GM12878 (cell line): ENCODE results near the gene GRIN3A. TPM values are rescaled to one million over a fixed set of nuclear protein-coding genes. Genes with fewer than 3 reads are reported as not detected.

Experiments
- ATAC-seq: fragments of 200-7000 bp; cut with Tn5 transposase; 3 replicates; pipeline ENCODE4 v1.9.1; 2020; ENCODE audit warnings: mild to moderate bottlenecking, moderate library complexity
- Bru-seq: library from RNA; stranded (reverse); fragments of 400-500 nt; gene quantifications from one replicate; lab custom pipeline; 2021; lab: Mats Ljungman, UMichigan
- BruChase-seq, 2 experiments: library from RNA; stranded (reverse); fragments of 400-500 nt; gene quantifications; one replicate each; lab custom pipeline; 2021; lab: Mats Ljungman, UMichigan
- BruUV-seq: library from RNA; stranded (reverse); fragments of 400-500 nt; replicated peaks from 2 replicates; lab custom pipeline; 2021; lab: Mats Ljungman, UMichigan
- CTCF ChIA-PET: fragments of 300-600 bp; sonication (Branson Sonifier 250); formaldehyde crosslinking; extraction: SDS; loops from one replicate; lab custom pipeline; 2021; ENCODE audit warnings: inconsistent platforms; lab: Yijun Ruan, JAX
- POLR2A ChIA-PET: fragments of 350-600 bp; formaldehyde crosslinking; extraction: SDS; loops from one replicate; lab custom pipeline; 2021; ENCODE audit warnings: inconsistent platforms; lab: Charles Lee
- RAD21 ChIA-PET: fragments of 300-600 bp; sonication (Branson Sonifier 250); formaldehyde crosslinking; loops from one replicate; lab custom pipeline; 2023; ENCODE audit warnings: antibody characterized with exemption; ENCODE audit not compliant: unreplicated experiment; lab: Charles Lee
- SMC1A ChIA-PET: fragments of 300-600 bp; sonication (Branson Sonifier 250); formaldehyde crosslinking; loops from one replicate; lab custom pipeline; 2023; ENCODE audit not compliant: unreplicated experiment, uncharacterized antibody; lab: Charles Lee
- DNase-seq: peaks from one replicate; pipeline ENCODE4 v3.0.0-alpha.2; 2011; ENCODE audit warnings: low read depth, low spot score
- FAIRE-seq: peaks from 3 replicates; lab custom pipeline; 2011; peaks lifted over from hg19 to GRCh38; lab: Jason Lieb, UNC
- H2AFZ ChIP-seq: 2 replicates; pipeline ENCODE4 v1.6.0; 2011; ENCODE audit warnings: low read depth, low read length, control low read depth; ENCODE audit not compliant: control insufficient read depth
- H3K27ac ChIP-seq: 2 replicates; pipeline ENCODE4 v1.5.1; 2011; ENCODE audit warnings: control low read depth; ENCODE audit not compliant: control insufficient read depth, insufficient read depth
- H3K27me3 ChIP-seq, 2 experiments: replicated peaks in 1 of 2; 2 replicates each; pipeline versions ENCODE4 v1.6.0 to v1.6.1; 2011; ENCODE audit warnings: low read length in 1 of 2; ENCODE audit not compliant: control insufficient read depth in 2 of 2, insufficient read depth in 2 of 2
- H3K36me3 ChIP-seq, 2 experiments: 2 replicates each; pipeline ENCODE4 v1.5.1; 2011; ENCODE audit warnings: low read length in 1 of 2; ENCODE audit not compliant: control insufficient read depth in 2 of 2, insufficient read depth in 2 of 2
- H3K4me1 ChIP-seq: 2 replicates; pipeline ENCODE4 v1.6.1; 2011; ENCODE audit warnings: mild to moderate bottlenecking, low read length, moderate library complexity, mixed read lengths; ENCODE audit not compliant: control insufficient read depth, insufficient read depth
- H3K4me2 ChIP-seq: 2 replicates; pipeline ENCODE4 v1.6.0; 2011; ENCODE audit warnings: control low read depth; ENCODE audit not compliant: control insufficient read depth, insufficient read depth
- H3K4me3 ChIP-seq: fragments of 200-600 bp; sonication (generic); 2 replicates; pipeline ENCODE4 v1.5.1; 2016
- H3K79me2 ChIP-seq: 2 replicates; pipeline ENCODE4 v1.6.0; 2011; ENCODE audit warnings: low read length; ENCODE audit not compliant: control insufficient read depth, insufficient read depth
- H3K9ac ChIP-seq: 2 replicates; pipeline ENCODE4 v1.8.0; 2011; ENCODE audit warnings: low read length, control low read depth, mixed read lengths; ENCODE audit not compliant: control insufficient read depth, insufficient read depth
- H3K9me3 ChIP-seq: replicated peaks from 3 replicates; pipeline ENCODE4 v1.5.1; 2011; ENCODE audit warnings: mild to moderate bottlenecking, low read length; ENCODE audit not compliant: control insufficient read depth, insufficient read depth
- H4K20me1 ChIP-seq: 2 replicates; pipeline ENCODE4 v1.6.0; 2011; ENCODE audit not compliant: control insufficient read depth, insufficient read depth
- ELK1 ChIP-seq: IDR thresholded peaks from 2 replicates; pipeline ENCODE4 v1.6.1; 2012; ENCODE audit warnings: low read depth, low read length, improper control_type of control experiment
- FOXK2 ChIP-seq: fragments of 450-650 bp; IDR thresholded peaks from 2 replicates; pipeline ENCODE4 v1.6.1; 2017; ENCODE audit warnings: mild to moderate bottlenecking, moderate library complexity
- NFIC ChIP-seq: IDR thresholded peaks from 2 replicates; pipeline ENCODE4 v1.6.1; 2012; ENCODE audit warnings: low read depth, mild to moderate bottlenecking, inconsistent platforms, low read length, moderate library complexity
- WGBS: methylation state at CpG from one replicate; pipeline ENCODE4 v1.1.6; 2016; ENCODE audit warnings: low lambda C conversion rate; ENCODE audit not compliant: insufficient replicate concordance, insufficient coverage; ENCODE audit errors: missing lambda C conversion rate; 5-methylcytosine and 5-hydroxymethylcytosine counted together
- in situ Hi-C: fragments of 300-500 bp; cut with MboI; formaldehyde crosslinking; loops from 9 replicates; pipeline ENCODE4 v1.14.3; 2018; ENCODE audit warnings: mixed read lengths
- intact Hi-C: fragments of 100-400 bp; cut with micrococcal nuclease; formaldehyde crosslinking; loops from one replicate; pipeline ENCODE4 v1.14.2; 2022; ENCODE audit not compliant: unreplicated experiment
- long read RNA-seq, 2 experiments: library from polyadenylated mRNA; unstranded; transcript quantifications; one replicate each; pipeline ENCODE4 v2.0.0, GENCODE V29; 2019 to 2020
- polyA minus RNA-seq, 3 experiments: library from RNA; depleted of rRNA, polyadenylated mRNA; stranded (reverse); fragments of >200 nt; gene quantifications; 2 replicates each; pipeline ENCODE4 v1.2.3, GENCODE V29; 2011
- polyA plus RNA-seq, 11 experiments: library from polyadenylated mRNA; depleted of rRNA in 4 of 11; unstranded in 6 of 11; stranded (reverse) in 5 of 11; fragments of >200 nt; fragmentation: Nextera tagmentation in 4 of 11; fragmentation: Illumina TruSeq in 1 of 11; extraction: Ambion mirVana in 4 of 11; extraction: Trizol in 1 of 11; gene quantifications; 1 replicate in 1 of 11; 2 replicates in 10 of 11; pipeline versions ENCODE4 v1.2.1 to v1.2.3, GENCODE V29; 2011 to 2016; ENCODE audit warnings: inconsistent platforms in 2 of 11, missing spikeins in 2 of 11, low read depth in 1 of 11
- total RNA-seq, 4 experiments: library from RNA; depleted of rRNA in 3 of 4; stranded (reverse); fragments of >200 nt in 3 of 4; fragmentation: Illumina TruSeq in 1 of 4; extraction: Trizol in 1 of 4; gene quantifications; 2 replicates each; pipeline versions ENCODE4 v1.2.1 to v1.2.3, GENCODE V29; 2013 to 2021

The GRIN3A gene
- not detected in 2 replicates for total RNA-seq (2013; cell fraction: nucleolus; rRNA removed)
- not detected in 2 replicates for total RNA-seq (2014; rRNA removed)
- total RNA-seq (2014; rRNA removed; fragmentation: Illumina TruSeq; extraction: Trizol): not detected in 2 replicates
- not detected in 2 replicates for total RNA-seq (2021)
- polyA plus RNA-seq (2011; ENCODE audit: low read depth): 0.22 TPM
- polyA plus RNA-seq (2011; rRNA removed): not detected in 2 replicates
- polyA plus RNA-seq (2011; cell fraction: cytosol; rRNA removed): not detected in 2 replicates
- not detected in 2 replicates for polyA plus RNA-seq (2011; cell fraction: nucleus; rRNA removed)
- polyA plus RNA-seq (2012): 0.18 and 0.27 TPM in 2 replicates
- not detected in 2 replicates for polyA plus RNA-seq (2014; fragmentation: Illumina TruSeq; extraction: Trizol)
- under 1 TPM; 0.03 to 0.05 TPM for polyA plus RNA-seq (2014; fragmentation: Nextera tagmentation; extraction: Ambion mirVana)
- not detected in 2 replicates for polyA plus RNA-seq (2014; rRNA removed)
- polyA plus RNA-seq (2016; fragmentation: Nextera tagmentation; extraction: Ambion mirVana): under 1 TPM in 1 of 2 experiments, not detected in 1; 0.04 TPM
- not detected in 2 replicates for polyA minus RNA-seq (2011; rRNA and poly(A)+ RNA removed)
- polyA minus RNA-seq (2011; cell fraction: cytosol; rRNA and poly(A)+ RNA removed): not detected in 2 replicates
- polyA minus RNA-seq (2011; cell fraction: nucleus; rRNA and poly(A)+ RNA removed): not detected in 2 replicates
- Bru-seq, nascent RNA: percentile 2 among the genes with signal in this experiment
- percentile 3 among the genes with signal in this experiment for BruChase-seq, experiment 1, labeled RNA remaining after a 6-hour chase
- BruChase-seq, experiment 2, labeled RNA remaining after a 2-hour chase: percentile 0 among the genes with signal in this experiment
- long read RNA-seq, experiment 1: 0 reads
- long read RNA-seq, experiment 2, partial matches to known transcripts: 0 of 1 reads
- long read RNA-seq, experiment 2, other reads (novel, unspliced or antisense): 1 of 1 reads

GRCh38 chr9:101738566-101739183 lies at the start of gene GRIN3A:
Gene GRIN3A, minus strand, starts transcription at chr9:101738647. Its CDS starts 668 bp downstream, at chr9:101737979.
- no TSS peak for BruUV-seq
- Histone ChIP-seq H3K4me3 (no peak within 1 kb of the TSS), H3K27ac (no peak within 1 kb of the TSS), H3K9me3 (no peaks in the 10 kb centered on the region; the same call in 2 of the 3 replicates), H4K20me1 (no peaks in the 10 kb centered on the region), H3K79me2 (no peaks in the 10 kb centered on the region), H3K27me3 (peaks cover 0 to 9% of the 10 kb centered on the region in 2 experiments; a peak in 3 of 4 replicates), H3K36me3 (no peaks in the 10 kb centered on the region), H3K4me2 (no peak within 1 kb of the TSS), H3K9ac (no peak within 1 kb of the TSS), H2AFZ (no peak within 1 kb of the TSS), H3K4me1 (no peaks in the 10 kb centered on the region)
- no peak for ATAC-seq
- ChIA-PET POLR2A (no interaction called here), SMC1A (interaction anchor here (1.0 kb wide), 1 partner anchor 52 kb away, joined by 4 read pairs; no protein-coding TSS in a partner anchor), RAD21 (no interaction called here), CTCF (no interaction called here)
- DNase-seq: no peak
- in situ Hi-C loops (no loop called here), intact Hi-C loops (no loop called here)
- no peak for FAIRE-seq
- TF ChIP-seq FOXK2 (no peak), NFIC (no peak), ELK1 (no peak)
- 5% methylated on average over 26 of the region's 26 CpGs for WGBS
